Measurements from ENCODE around the gene SYDE2. TPM values are rescaled to one million over a fixed set of nuclear protein-coding genes. Genes with fewer than 3 reads are reported as not detected.

SYDE2 gene
- total RNA-seq, 4 donors from 2014 or later = 75.5 to 119 (median 99.3) TPM

- TF ChIP-seq EP300 (IDR thresholded peaks at IDR 0.05) (no peak), POLR2A (IDR thresholded peaks at IDR 0.05; ENCODE audit: low read depth) (no peak), POLR2AphosphoS5 (IDR thresholded peaks at IDR 0.05) (no peak), CTCF (IDR thresholded peaks at IDR 0.05) (no peak)
- Histone ChIP-seq H3K4me1 (no peaks in the 10 kb centered on the region), H3K27me3 (no peaks in the 10 kb centered on the region), H3K4me3 (no peak overlapping the region), H3K9me3 (no peaks in the 10 kb centered on the region), H3K27ac (replicated peaks in 1 of 4) (no peak overlapping the region), H3K36me3 (peaks cover 0 to 36% (median 8%) of the 10 kb centered on the region in 4 donors)
- intact Hi-C loops (cut with DNase I) = no loop called here
- 66% methylated on average over 5 of the region's 5 CpGs for WGBS
- no peak for DNase-seq (ENCODE audit: extremely low spot score)
These were observed 41.9 kb downstream of the SYDE2 start for GRCh38 chr1:85158910-85159309.

- Histone ChIP-seq H3K27me3 (no peaks in the 10 kb centered on the region), H3K4me3 (no peak overlapping the region), H3K36me3 (peaks cover 0 to 30% (median 6%) of the 10 kb centered on the region in 4 donors), H3K9me3 (no peaks in the 10 kb centered on the region), H3K27ac (replicated peaks in 1 of 4) (no peak overlapping the region), H3K4me1 (no peaks in the 10 kb centered on the region)
- intact Hi-C loops (cut with DNase I) = no loop called here
- no peak for TF ChIP-seq POLR2AphosphoS5 (IDR thresholded peaks at IDR 0.05)
- no peak for TF ChIP-seq EP300 (IDR thresholded peaks at IDR 0.05)
- TF ChIP-seq POLR2A (IDR thresholded peaks at IDR 0.05; ENCODE audit: low read depth) = no peak
- no peak for TF ChIP-seq CTCF (IDR thresholded peaks at IDR 0.05)
- DNase-seq (ENCODE audit: extremely low spot score) = no peak
These were observed 43.4 kb downstream of the SYDE2 start for GRCh38 chr1:85157436-85157835.

GRCh38 chr1:85153149-85153891 lies 47.5 kb downstream of the SYDE2 start:
- Histone ChIP-seq H3K4me3 (no peak overlapping the region), H3K27me3 (no peaks in the 10 kb centered on the region), H3K9me3 (no peaks in the 10 kb centered on the region), H3K4me1 (peaks cover 8 to 17% (median 11%) of the 10 kb centered on the region in 4 donors), H3K36me3 (peaks cover 0 to 14% (median 6%) of the 10 kb centered on the region in 4 donors), H3K27ac (replicated peaks in 1 of 4) (no peak overlapping the region)
- TF ChIP-seq CTCF (IDR thresholded peaks at IDR 0.05) (no peak), POLR2A (IDR thresholded peaks at IDR 0.05; ENCODE audit: low read depth) (no peak), POLR2AphosphoS5 (IDR thresholded peaks at IDR 0.05) (peak in 1 of 2 donors; percentile 15), EP300 (IDR thresholded peaks at IDR 0.05) (no peak)
- 52% methylated on average over 4 of the region's 4 CpGs for WGBS
- intact Hi-C loops (cut with DNase I) = no loop called here
- no peak for DNase-seq (ENCODE audit: extremely low spot score)

GRCh38 chr1:85151446-85151845 lies 49.4 kb downstream of the SYDE2 start:
- 54% methylated on average over 4 of the region's 4 CpGs for WGBS

More at GRCh38 chr1:85151446-85151845, 49.4 kb downstream of the SYDE2 start:
- intact Hi-C loops (cut with DNase I) = no loop called here
- Histone ChIP-seq H3K4me3 (no peak overlapping the region), H3K9me3 (no peaks in the 10 kb centered on the region), H3K4me1 (peaks cover 8 to 17% (median 11%) of the 10 kb centered on the region in 4 donors), H3K36me3 (peaks cover 0 to 8% (median 3%) of the 10 kb centered on the region in 4 donors), H3K27ac (replicated peaks in 1 of 4) (no peak overlapping the region), H3K27me3 (no peaks in the 10 kb centered on the region)
- DNase-seq (ENCODE audit: extremely low spot score) = no peak
- no peak for TF ChIP-seq POLR2A (IDR thresholded peaks at IDR 0.05; ENCODE audit: low read depth)
- TF ChIP-seq POLR2AphosphoS5 (IDR thresholded peaks at IDR 0.05) = no peak
- no peak for TF ChIP-seq EP300 (IDR thresholded peaks at IDR 0.05)
- no peak for TF ChIP-seq CTCF (IDR thresholded peaks at IDR 0.05)
